SH-SY5Y (cell line): ENCODE data around the gene SPON1.

Source experiments
- GATA2 ChIP-seq: IDR thresholded peaks from 2 replicates; pipeline ENCODE4 v1.6.1; 2011; ENCODE audit warnings: mild to moderate bottlenecking, low read depth, low read length
- GATA3 ChIP-seq: IDR thresholded peaks from 2 replicates; pipeline ENCODE4 v1.6.1; 2011; ENCODE audit warnings: low read depth, mild to moderate bottlenecking, low read length, moderate library complexity

SPON1 gene

GRCh38 chr11:13963169-13963948 lies 836 bp downstream of the SPON1 start:
- no peak for TF ChIP-seq GATA2
- no peak for TF ChIP-seq GATA3

- TF ChIP-seq GATA2 (no peak), GATA3 (no peak)
Measured at GRCh38 chr11:13963949-13964770, 1.6 kb downstream of the SPON1 start.

GRCh38 chr11:13964771-13965074 lies 2.2 kb downstream of the SPON1 start:
- no peak for TF ChIP-seq GATA2
- no peak for TF ChIP-seq GATA3

GRCh38 chr11:13965337-13965736 lies 2.8 kb downstream of the SPON1 start:
- TF ChIP-seq GATA3: no peak
- TF ChIP-seq GATA2: no peak

GRCh38 chr11:13966013-13966412 lies 3.5 kb downstream of the SPON1 start:
- TF ChIP-seq GATA3 (no peak), GATA2 (no peak)

GRCh38 chr11:13966486-13966885 lies 4.0 kb downstream of the SPON1 start:
- TF ChIP-seq GATA3: no peak
- TF ChIP-seq GATA2: no peak

GRCh38 chr11:13970986-13971385 lies 8.5 kb downstream of the SPON1 start:
- TF ChIP-seq GATA2 (no peak), GATA3 (no peak)

GRCh38 chr11:13972043-13972910 lies 9.8 kb downstream of the SPON1 start:
- TF ChIP-seq GATA3 (no peak), GATA2 (no peak)

- no peak for TF ChIP-seq GATA3
- TF ChIP-seq GATA2: no peak
Measured at GRCh38 chr11:13972944-13973343, 10.4 kb downstream of the SPON1 start.

GRCh38 chr11:13974631-13975030 lies 12.1 kb downstream of the SPON1 start:
- no peak for TF ChIP-seq GATA2
- no peak for TF ChIP-seq GATA3

- TF ChIP-seq GATA3 (no peak), GATA2 (no peak)
Measured at GRCh38 chr11:13983081-13983751, 20.7 kb downstream of the SPON1 start.

- TF ChIP-seq GATA3 (no peak), GATA2 (no peak)
Measured at GRCh38 chr11:13984616-13985450, 22.3 kb downstream of the SPON1 start.
